ENCODE results near the gene SPINT3. TPM values are rescaled to one million over a fixed set of nuclear protein-coding genes. Genes with fewer than 3 reads are reported as not detected.

SPINT3 gene
- total and polyA plus RNA-seq, 12 donors, result not detected

DNA sequence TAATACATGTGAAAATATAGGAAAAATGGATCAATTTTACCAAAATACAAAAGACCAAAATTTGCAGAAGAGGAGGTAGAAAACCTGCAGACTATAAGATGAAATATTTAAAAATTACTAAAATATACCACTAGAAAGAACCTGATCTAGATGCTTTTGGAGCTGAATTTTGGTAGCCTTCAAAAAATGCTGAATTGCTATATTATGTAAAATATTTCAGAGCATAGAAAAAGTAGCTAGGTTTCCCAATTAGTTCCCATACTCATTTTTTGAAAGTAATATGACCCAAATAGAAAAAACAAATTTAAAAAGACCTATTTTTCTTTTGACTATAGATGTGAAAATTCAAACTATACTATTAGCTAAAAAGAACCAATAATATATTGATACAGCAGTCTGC, 35.3 kb upstream of the SPINT3 start:
- intact Hi-C loops (cut with DNase I), result loop anchor here in 1 of 10 donors (10.0 kb wide), 1 partner anchor 894 kb away; no protein-coding TSS in a partner anchor
- TF ChIP-seq, protein P1, sequence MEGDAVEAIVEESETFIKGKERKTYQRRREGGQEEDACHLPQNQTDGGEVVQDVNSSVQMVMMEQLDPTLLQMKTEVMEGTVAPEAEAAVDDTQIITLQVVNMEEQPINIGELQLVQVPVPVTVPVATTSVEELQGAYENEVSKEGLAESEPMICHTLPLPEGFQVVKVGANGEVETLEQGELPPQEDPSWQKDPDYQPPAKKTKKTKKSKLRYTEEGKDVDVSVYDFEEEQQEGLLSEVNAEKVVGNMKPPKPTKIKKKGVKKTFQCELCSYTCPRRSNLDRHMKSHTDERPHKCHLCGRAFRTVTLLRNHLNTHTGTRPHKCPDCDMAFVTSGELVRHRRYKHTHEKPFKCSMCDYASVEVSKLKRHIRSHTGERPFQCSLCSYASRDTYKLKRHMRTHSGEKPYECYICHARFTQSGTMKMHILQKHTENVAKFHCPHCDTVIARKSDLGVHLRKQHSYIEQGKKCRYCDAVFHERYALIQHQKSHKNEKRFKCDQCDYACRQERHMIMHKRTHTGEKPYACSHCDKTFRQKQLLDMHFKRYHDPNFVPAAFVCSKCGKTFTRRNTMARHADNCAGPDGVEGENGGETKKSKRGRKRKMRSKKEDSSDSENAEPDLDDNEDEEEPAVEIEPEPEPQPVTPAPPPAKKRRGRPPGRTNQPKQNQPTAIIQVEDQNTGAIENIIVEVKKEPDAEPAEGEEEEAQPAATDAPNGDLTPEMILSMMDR (IDR thresholded peaks at IDR 0.05), result no peak
- no peaks in the 10 kb centered on the region for H3K4me1 ChIP-seq

DNA sequence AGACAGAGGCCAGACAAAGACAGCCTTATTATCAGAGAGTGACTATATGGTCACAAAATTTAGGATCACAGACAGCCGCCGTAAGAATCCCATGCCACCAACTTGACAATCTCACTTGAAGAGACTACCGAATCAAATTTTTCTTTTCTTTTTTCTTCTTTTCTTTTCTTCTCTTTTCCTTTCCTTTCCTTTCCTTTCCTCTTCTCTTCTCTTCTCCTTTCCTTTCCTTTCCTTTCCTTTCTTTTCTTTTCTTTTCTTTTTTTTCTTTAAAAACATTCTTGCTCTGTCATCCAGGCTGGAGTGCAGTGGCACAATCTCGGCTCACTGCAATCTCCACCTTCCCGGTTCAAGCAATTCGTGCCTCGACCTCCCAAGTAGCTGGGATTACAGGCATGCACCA, 33.0 kb upstream of the SPINT3 start:
- intact Hi-C loops (cut with DNase I), result loop anchor here in 3 of 10 donors (5.0 to 10.0 kb wide), 2 partner anchors 219 to 226 kb away; no protein-coding TSS in a partner anchor
- no peaks in the 10 kb centered on the region for H3K4me1 ChIP-seq
- no peaks in the 10 kb centered on the region for H3K36me3 ChIP-seq
- H3K9me3 ChIP-seq, result peaks cover 0 to 8% (median 0%) of the 10 kb centered on the region in 11 donors
- WGBS, 2 donors, result 81 to 84% methylated on average over 7 of the region's 7 CpGs
- no peak overlapping the region for H3K27ac ChIP-seq
- no peak for DNase-seq
- TF ChIP-seq, protein P1 (IDR thresholded peaks at IDR 0.05), result no peak
- H3K27me3 ChIP-seq, result peaks cover 0 to 36% (median 18%) of the 10 kb centered on the region in 7 donors
- ATAC-seq, result no peak
- no peak overlapping the region for H3K4me3 ChIP-seq

More for the DNA sequence above, 35.3 kb upstream of the SPINT3 start:
- Histone ChIP-seq H3K9me3 (peaks cover 0 to 8% (median 0%) of the 10 kb centered on the region in 11 donors), H3K4me3 (no peak overlapping the region), H3K27ac (no peak overlapping the region), H3K36me3 (no peaks in the 10 kb centered on the region), H3K27me3 (peaks cover 0 to 39% (median 14%) of the 10 kb centered on the region in 7 donors)
- DNase-seq, result no peak
- ATAC-seq, result no peak

DNA sequence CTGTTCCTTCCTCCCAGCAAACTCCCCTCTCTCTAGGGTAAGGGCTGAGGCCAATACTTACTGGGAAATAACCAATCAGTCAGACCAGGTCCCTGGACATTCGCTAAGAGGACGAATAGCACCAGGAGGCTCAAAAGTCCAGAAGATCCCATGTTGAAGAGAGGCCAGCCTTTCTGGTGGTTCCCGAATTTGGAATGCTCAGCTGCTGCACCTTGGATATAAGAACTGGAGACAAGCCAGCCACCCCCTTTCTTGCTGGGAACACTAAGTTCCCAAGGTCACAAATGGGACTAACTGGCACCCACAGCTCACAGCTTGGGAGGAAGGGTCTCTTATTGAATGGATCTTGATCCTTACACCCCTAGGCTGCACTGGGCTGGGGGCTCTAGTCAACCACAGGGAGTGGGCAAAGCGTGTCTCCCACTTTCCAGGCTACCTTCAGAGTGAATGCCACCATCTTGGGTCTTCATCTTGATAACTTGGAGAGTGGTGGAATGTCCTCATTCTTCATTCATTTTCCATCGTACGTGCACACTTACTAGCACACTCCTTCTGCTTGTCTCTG, 31.9 kb upstream of the SPINT3 start, which contains the start of gene EPPIN:
EPPIN (minus strand) TSS at position 196 of the 565 bp plus-strand sequence; CDS start at position 152, 44 bp downstream.
- H3K4me1 ChIP-seq, result no peaks in the 10 kb centered on the region
- ATAC-seq (no peak), DNase-seq (no peak)
- peaks cover 0 to 36% (median 20%) of the 10 kb centered on the region in 7 donors for H3K27me3 ChIP-seq
- peaks cover 0 to 8% (median 0%) of the 10 kb centered on the region in 11 donors for H3K9me3 ChIP-seq
- no peak within 1 kb of the TSS for H3K27ac ChIP-seq
- TF ChIP-seq, protein P1 (IDR thresholded peaks at IDR 0.05), result no peak
- intact Hi-C loops (cut with DNase I), result loop anchor here in 3 of 10 donors (5.0 to 10.0 kb wide), 2 partner anchors 220 to 228 kb away; no protein-coding TSS in a partner anchor
- H3K36me3 ChIP-seq, result no peaks in the 10 kb centered on the region
- no peak within 1 kb of the TSS for H3K4me3 ChIP-seq
- WGBS, 2 donors, result 79 to 83% methylated on average over 6 of the region's 6 CpGs

DNA sequence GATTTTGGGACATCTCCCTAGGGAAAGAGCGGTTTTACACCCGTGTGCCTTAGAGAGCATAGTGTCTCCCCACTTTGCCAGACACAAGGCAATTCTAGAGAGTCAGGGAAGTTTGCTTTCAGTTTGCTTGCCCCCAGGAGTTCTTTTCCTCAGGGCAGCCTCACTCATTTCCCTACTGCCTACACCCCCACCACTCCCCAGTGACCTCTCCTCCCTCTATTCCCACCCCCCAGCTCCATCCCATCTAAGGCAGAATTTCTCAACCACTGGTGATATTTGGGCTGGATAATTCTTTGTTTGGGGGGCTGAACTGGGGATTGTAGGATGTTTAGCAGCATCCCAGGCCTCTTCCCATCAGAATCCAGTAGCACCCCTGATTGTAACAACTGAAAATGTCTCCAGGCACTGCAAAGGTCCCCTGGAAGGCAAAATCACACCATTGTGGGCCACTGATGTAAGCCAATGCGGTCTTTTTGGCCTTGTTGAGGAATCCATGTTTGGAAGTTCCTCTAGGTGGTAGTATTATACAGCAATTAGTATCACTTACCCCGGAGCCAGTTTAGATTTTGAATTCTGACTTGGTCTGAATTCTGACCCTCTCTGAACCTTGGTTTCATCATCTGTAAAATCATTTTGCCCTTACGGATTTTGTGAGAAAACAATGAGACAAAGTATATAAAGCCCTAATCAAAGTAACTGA, 30.5 kb upstream of the SPINT3 start:
- DNase-seq, result no peak
- TF ChIP-seq, protein P1 (IDR thresholded peaks at IDR 0.05), result peak in 6 of 9 donors; percentile 24 to 48 (median 32)
- Histone ChIP-seq H3K4me3 (no peak overlapping the region), H3K4me1 (no peaks in the 10 kb centered on the region), H3K27me3 (peaks cover 0 to 47% (median 23%) of the 10 kb centered on the region in 7 donors), H3K27ac (no peak overlapping the region), H3K9me3 (peaks cover 0 to 4% (median 0%) of the 10 kb centered on the region in 11 donors), H3K36me3 (no peaks in the 10 kb centered on the region)
- ATAC-seq, result no peak
- intact Hi-C loops (cut with DNase I), result loop anchor here in 3 of 10 donors (5.0 to 10.0 kb wide), 2 partner anchors 221 to 229 kb away; no protein-coding TSS in a partner anchor
- 11 to 23% methylated on average over 5 of the region's 5 CpGs for WGBS, 2 donors
